ENCODE results near the gene SLC25A13. TPM values are rescaled to one million over a fixed set of nuclear protein-coding genes. Genes with fewer than 3 reads are reported as not detected.

The SLC25A13 gene
- total RNA-seq, 1 experiment from 2014 or later: 71.7 TPM

GRCh38 chr7:96224073-96224472 is 97.8 kb downstream of the SLC25A13 start:
- peaks cover 3% of the 10 kb centered on the region in 2 experiments; a peak in 2 of 5 replicates for H3K9me3 Mint-ChIP-seq
- Histone ChIP-seq H3K4me2 (ENCODE audit: insufficient read depth, insufficient read length, low read length) (no peak overlapping the region), H3K79me2 (ENCODE audit: insufficient read depth, low read length) (no peaks in the 10 kb centered on the region), H2BK12ac (ENCODE audit: insufficient read length, low read depth, low read length) (no peak overlapping the region), H3K9me3 (ENCODE audit: control insufficient read depth, low read depth, low read length) (no peaks in the 10 kb centered on the region), H3K9ac (ENCODE audit: extremely low read depth, insufficient read length, low read length) (no peak overlapping the region), H4K5ac (ENCODE audit: insufficient read length, low read depth, low read length) (no peak overlapping the region), H3K27ac (ENCODE audit: insufficient read length, low read depth, low read length) (no peak overlapping the region), H4K91ac (ENCODE audit: insufficient read length, low read depth, low read length) (no peak overlapping the region), H2AFZ (ENCODE audit: low read length) (no peak overlapping the region), H3K79me1 (ENCODE audit: insufficient read depth, low read depth, low read length, poor library complexity, severe bottlenecking) (no peaks in the 10 kb centered on the region), H2BK20ac (ENCODE audit: low read depth, low read length, poor library complexity, severe bottlenecking) (no peak overlapping the region), H3K23me2 (ENCODE audit: insufficient read length, low read depth, low read length, poor library complexity, severe bottlenecking) (no peaks in the 10 kb centered on the region), H4K20me1 (ENCODE audit: control insufficient read depth, insufficient read depth, insufficient read length) (no peaks in the 10 kb centered on the region), H3K4me1 (ENCODE audit: insufficient read depth, low read length) (no peaks in the 10 kb centered on the region), H4K8ac (replicated peaks; ENCODE audit: insufficient read length, low read depth, low read length) (no peak overlapping the region), H3T11ph (ENCODE audit: low read length) (no peak overlapping the region), H2BK5ac (ENCODE audit: insufficient read length, low read length) (no peak overlapping the region), H2BK15ac (ENCODE audit: low read depth, low read length) (no peak overlapping the region), H3K56ac (ENCODE audit: insufficient read length, low read depth, low read length) (no peak overlapping the region), H3K27me3 (ENCODE audit: insufficient read depth, low read length) (no peaks in the 10 kb centered on the region), H3K18ac (ENCODE audit: insufficient read length, low read depth, low read length) (no peak overlapping the region), H3K4ac (ENCODE audit: low read depth, low read length) (no peak overlapping the region), H3K14ac (ENCODE audit: insufficient read depth, low read length) (no peak overlapping the region), H2AK5ac (ENCODE audit: insufficient read length, low read length) (no peak overlapping the region), H2BK120ac (ENCODE audit: low read depth, low read length, poor library complexity, severe bottlenecking) (no peak overlapping the region), H3K23ac (ENCODE audit: insufficient read length, low read depth, low read length) (no peak overlapping the region)
- WGBS (ENCODE audit: extremely low coverage, insufficient read length, low lambda C conversion rate): no CpG with 5 or more reads among the region's 3 CpGs
- H3K4me3 Mint-ChIP-seq: no peak overlapping the region
- no peak for TF ChIP-seq CTCF (conservative IDR thresholded peaks at IDR 0.05)
- H3K27ac Mint-ChIP-seq: no peak overlapping the region
- H3K27me3 Mint-ChIP-seq (ENCODE audit: low read depth): no peaks in the 10 kb centered on the region
- H3K4me1 Mint-ChIP-seq: no peaks in the 10 kb centered on the region
- DNase-seq: no peak
- peaks cover 5 to 14% (median 9%) of the 10 kb centered on the region in 3 experiments for H3K36me3 Mint-ChIP-seq (ENCODE audit: insufficient read depth in 1 of 3, low read depth in 3 of 3)

Data from H9 (cell line).